ENCODE data around the gene ENAH.
A peak's percentile ranks its signal among the peaks of the same experiment; 100 is the strongest.

The ENAH gene

DNA sequence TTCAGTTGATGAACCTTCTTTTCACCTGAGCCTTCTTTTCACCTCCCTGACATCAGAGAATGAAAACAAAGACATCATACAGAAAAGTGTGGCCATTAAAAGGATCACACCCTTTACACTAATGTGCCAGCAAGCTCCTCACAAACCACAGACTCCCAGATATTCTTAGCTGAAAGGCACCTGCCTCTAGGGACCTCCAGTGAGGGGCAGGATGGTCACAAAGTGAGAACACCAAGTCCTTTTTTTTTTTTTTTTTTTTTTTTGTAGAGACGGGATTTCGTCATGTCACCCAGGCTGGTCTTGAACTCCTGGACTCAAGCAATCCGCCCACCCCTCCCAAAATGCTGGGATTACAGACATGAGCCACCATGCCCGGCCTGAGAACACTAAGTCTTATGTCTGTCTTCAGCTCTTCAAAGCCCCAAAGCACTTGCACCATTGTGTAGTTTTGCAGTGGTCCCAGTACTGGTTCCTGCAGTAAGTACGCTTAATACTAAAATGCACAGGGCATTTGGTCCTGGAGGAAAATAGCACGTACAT is 166.9 kb downstream of the ENAH start:
- no peak overlapping the region for H3K27ac Mint-ChIP-seq
- no peak overlapping the region for H3K4me3 Mint-ChIP-seq
- TF ChIP-seq, protein P1, sequence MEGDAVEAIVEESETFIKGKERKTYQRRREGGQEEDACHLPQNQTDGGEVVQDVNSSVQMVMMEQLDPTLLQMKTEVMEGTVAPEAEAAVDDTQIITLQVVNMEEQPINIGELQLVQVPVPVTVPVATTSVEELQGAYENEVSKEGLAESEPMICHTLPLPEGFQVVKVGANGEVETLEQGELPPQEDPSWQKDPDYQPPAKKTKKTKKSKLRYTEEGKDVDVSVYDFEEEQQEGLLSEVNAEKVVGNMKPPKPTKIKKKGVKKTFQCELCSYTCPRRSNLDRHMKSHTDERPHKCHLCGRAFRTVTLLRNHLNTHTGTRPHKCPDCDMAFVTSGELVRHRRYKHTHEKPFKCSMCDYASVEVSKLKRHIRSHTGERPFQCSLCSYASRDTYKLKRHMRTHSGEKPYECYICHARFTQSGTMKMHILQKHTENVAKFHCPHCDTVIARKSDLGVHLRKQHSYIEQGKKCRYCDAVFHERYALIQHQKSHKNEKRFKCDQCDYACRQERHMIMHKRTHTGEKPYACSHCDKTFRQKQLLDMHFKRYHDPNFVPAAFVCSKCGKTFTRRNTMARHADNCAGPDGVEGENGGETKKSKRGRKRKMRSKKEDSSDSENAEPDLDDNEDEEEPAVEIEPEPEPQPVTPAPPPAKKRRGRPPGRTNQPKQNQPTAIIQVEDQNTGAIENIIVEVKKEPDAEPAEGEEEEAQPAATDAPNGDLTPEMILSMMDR (IDR thresholded peaks at IDR 0.05; ENCODE audit: unreplicated experiment in 3 of 3) = no peak
- no peaks in the 10 kb centered on the region for H3K36me3 Mint-ChIP-seq (ENCODE audit: low read depth)
- H3K27me3 Mint-ChIP-seq (ENCODE audit: low read depth) = no peaks in the 10 kb centered on the region
- H3K9me3 Mint-ChIP-seq = no peaks in the 10 kb centered on the region
- H3K4me1 Mint-ChIP-seq = peaks cover 34% of the 10 kb centered on the region

DNA sequence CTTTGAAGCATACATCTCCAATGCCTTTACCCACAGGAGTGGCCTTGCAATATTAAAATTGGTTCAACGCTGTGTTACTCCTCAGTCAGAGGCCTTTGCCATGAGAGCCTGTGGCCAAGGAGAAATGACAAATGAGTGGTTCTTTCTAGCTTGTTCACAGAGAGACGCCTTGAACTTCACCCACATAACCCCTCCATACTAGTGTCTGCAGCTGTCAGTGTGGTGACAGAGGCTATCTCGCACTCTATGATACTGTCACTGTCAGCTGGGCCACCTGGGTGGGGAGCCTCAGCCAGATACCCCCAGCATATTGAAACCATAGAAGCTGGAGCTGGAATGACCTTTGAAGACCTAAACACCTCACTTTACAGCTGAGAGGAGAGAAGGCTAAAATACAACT is 167.7 kb downstream of the ENAH start:
- TF ChIP-seq, protein P1 (IDR thresholded peaks at IDR 0.05; ENCODE audit: unreplicated experiment in 3 of 3) = no peak
- Mint-ChIP-seq H3K36me3 (ENCODE audit: low read depth) (no peaks in the 10 kb centered on the region), H3K27ac (no peak overlapping the region), H3K9me3 (no peaks in the 10 kb centered on the region), H3K4me1 (peaks cover 34% of the 10 kb centered on the region), H3K27me3 (ENCODE audit: low read depth) (no peaks in the 10 kb centered on the region), H3K4me3 (no peak overlapping the region)

DNA sequence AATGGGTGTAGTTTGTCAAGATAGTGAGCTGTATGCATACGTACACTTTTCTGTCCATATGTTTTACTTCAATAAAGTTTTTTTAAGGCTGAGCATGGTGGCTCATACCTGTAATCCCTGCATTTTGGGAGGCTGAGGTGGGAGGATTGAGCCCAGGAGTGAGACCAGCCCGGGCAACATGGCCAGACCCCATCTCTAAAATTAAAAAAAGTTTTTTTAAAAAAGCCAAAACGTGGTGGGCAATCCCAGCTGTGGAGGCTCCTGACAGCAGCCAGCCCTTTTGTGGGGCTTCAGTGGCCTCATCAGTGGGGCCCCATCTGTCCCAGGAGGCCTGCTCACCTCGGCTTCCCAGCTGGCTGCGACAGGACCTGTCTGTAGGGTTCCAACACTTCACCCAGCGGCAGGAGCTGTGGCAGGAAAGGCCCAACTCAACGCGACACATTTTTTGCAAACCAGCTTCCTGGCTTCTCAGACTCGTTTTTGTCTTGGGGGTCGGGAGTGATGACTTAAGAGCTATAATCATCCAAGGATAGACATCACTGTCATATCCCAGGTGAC is 168.2 kb downstream of the ENAH start:
- H3K36me3 Mint-ChIP-seq (ENCODE audit: low read depth) = no peaks in the 10 kb centered on the region
- peaks cover 34% of the 10 kb centered on the region for H3K4me1 Mint-ChIP-seq
- TF ChIP-seq, protein P1 (IDR thresholded peaks at IDR 0.05; ENCODE audit: unreplicated experiment in 3 of 3) = no peak
- peak overlapping the region in 1 of 3 experiments; percentile 1 for H3K27ac Mint-ChIP-seq
- H3K4me3 Mint-ChIP-seq = no peak overlapping the region
- H3K9me3 Mint-ChIP-seq = no peaks in the 10 kb centered on the region
- H3K27me3 Mint-ChIP-seq (ENCODE audit: low read depth) = no peaks in the 10 kb centered on the region

DNA sequence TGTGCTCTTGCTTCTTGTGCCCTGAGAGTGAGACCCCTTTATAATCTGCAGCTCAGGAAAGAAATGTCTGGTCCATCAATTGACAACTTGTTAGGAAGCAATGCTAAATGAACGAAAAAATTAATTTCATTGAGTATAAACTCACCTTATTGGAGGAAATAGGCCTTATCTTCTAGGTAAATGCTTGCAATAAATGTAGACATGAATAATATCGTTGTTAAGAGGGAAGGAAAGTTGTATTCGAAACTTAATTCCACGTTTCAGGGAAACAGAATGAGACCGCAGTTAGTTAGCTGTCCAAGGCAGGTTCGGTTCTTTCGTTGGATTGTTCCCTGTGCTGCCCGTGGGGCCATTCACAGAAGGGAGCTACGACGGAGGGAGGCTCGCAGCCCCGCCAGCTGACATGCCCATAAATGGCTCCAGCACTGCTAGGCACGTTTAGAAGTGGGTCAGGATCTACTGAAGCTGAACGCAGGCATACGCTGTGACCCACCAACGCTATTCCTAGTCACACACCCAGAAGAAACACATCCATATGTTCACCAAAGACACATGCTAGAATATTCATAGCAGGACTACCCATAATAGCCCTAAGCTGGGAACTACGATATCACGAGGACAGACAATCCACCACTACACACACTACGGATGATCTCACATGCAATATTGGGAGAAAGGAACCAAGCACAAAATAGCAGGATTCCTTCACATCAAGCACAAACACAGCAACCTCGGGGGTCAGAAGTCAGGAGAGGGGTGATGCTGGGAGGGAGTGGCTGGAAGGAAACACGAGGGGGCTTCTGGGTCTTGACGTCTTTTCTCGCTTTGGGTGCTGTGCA is 168.9 kb downstream of the ENAH start:
- H3K27ac Mint-ChIP-seq = peak overlapping the region in 1 of 3 experiments; percentile 1
- no peaks in the 10 kb centered on the region for H3K9me3 Mint-ChIP-seq
- H3K4me3 Mint-ChIP-seq = peak overlapping the region in 1 of 3 experiments; percentile 19
- TF ChIP-seq, protein P1 (IDR thresholded peaks at IDR 0.05; ENCODE audit: unreplicated experiment in 3 of 3) = no peak
- peaks cover 34% of the 10 kb centered on the region for H3K4me1 Mint-ChIP-seq
- peaks cover 4% of the 10 kb centered on the region for H3K27me3 Mint-ChIP-seq (ENCODE audit: low read depth)
- no peaks in the 10 kb centered on the region for H3K36me3 Mint-ChIP-seq (ENCODE audit: low read depth)

DNA sequence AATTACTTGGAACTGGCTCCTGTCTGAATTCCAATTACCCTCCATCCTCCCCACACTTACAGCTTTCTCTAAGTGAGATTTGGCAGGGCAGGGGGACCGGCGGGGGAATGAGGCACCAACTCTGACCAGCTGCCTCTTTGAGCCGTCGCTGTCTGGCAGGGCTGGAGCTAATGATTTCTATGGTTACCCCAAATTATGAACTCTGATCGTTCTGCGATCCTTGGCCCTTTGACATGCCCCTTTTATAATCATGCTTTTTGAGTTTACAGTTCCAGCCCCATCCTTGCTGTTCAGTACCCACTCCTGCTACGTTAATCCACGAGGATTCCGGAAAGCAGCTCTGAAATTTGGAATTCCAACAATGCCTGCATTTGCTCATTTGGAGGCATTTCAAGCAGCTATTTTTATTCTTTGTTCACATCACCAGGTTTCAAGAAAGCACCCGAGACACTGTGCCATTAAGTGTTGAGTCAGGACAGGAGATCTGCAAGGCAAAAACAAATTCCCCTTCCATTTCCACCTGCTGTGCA is 170.4 kb downstream of the ENAH start:
- H3K4me1 Mint-ChIP-seq = peaks cover 36% of the 10 kb centered on the region
- H3K36me3 Mint-ChIP-seq (ENCODE audit: low read depth) = no peaks in the 10 kb centered on the region
- H3K27ac Mint-ChIP-seq = no peak overlapping the region
- peaks cover 10% of the 10 kb centered on the region for H3K27me3 Mint-ChIP-seq (ENCODE audit: low read depth)
- TF ChIP-seq, protein P1 (IDR thresholded peaks at IDR 0.05; ENCODE audit: unreplicated experiment in 3 of 3) = no peak
- no peaks in the 10 kb centered on the region for H3K9me3 Mint-ChIP-seq
- no peak overlapping the region for H3K4me3 Mint-ChIP-seq
